ENCODE measurements around the gene PEAR1. TPM values are rescaled to one million over a fixed set of nuclear protein-coding genes. Genes with fewer than 3 reads are reported as not detected.
A peak's percentile ranks its signal among the peaks of the same experiment; 100 is the strongest.

The PEAR1 gene
- total RNA-seq, 1 donor from 2014 or later = 17.9 TPM

DNA sequence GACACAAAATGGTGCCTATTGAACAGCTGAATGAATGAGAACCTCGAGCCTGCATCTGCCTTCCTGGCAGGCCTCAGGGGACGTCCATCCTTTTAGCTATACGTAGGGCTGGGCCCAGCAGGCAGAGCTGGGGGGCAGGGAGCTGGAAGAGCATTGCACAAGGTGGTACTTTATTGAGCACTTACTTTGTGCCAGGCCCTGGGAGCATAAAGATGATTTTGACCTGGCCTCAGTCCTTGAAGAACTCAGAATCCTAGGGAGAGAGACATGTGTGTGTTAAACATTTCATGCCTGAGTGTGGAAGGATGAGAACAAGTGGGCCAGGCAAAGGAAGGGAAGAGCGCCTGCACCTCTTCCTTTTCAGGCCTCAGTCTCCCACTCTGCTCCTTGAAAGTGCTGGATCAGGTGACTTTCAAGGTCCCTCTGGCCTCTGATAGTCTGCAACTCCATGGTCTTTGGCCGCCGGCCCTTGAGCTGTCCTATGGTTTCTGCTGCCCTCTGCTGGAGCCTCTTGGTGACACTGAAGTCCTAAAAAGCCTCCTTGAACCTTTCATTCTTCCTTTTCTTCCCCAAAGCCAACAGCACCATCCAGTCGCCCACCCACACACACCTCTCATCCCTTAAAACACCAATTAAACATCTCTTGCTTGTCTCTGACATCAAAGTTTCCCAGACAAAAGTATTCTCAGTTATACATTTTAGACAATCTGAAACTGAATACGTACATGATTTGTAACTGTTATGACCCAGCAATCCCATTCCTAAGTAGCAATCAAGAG lies 3.5 kb upstream of the PEAR1 start:
- Histone ChIP-seq H3K27me3 (peaks cover 14% of the 10 kb centered on the region), H3K4me1 (peaks cover 12% of the 10 kb centered on the region), H3K27ac (no peak overlapping the region), H3K9me3 (no peaks in the 10 kb centered on the region), H3K36me3 (no peaks in the 10 kb centered on the region), H3K4me3 (no peak overlapping the region)
- ATAC-seq = peak; percentile 70
- intact Hi-C loops (cut with DNase I) = no loop called here
- peak; percentile 83 for DNase-seq
- TF ChIP-seq, protein P1, sequence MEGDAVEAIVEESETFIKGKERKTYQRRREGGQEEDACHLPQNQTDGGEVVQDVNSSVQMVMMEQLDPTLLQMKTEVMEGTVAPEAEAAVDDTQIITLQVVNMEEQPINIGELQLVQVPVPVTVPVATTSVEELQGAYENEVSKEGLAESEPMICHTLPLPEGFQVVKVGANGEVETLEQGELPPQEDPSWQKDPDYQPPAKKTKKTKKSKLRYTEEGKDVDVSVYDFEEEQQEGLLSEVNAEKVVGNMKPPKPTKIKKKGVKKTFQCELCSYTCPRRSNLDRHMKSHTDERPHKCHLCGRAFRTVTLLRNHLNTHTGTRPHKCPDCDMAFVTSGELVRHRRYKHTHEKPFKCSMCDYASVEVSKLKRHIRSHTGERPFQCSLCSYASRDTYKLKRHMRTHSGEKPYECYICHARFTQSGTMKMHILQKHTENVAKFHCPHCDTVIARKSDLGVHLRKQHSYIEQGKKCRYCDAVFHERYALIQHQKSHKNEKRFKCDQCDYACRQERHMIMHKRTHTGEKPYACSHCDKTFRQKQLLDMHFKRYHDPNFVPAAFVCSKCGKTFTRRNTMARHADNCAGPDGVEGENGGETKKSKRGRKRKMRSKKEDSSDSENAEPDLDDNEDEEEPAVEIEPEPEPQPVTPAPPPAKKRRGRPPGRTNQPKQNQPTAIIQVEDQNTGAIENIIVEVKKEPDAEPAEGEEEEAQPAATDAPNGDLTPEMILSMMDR (IDR thresholded peaks at IDR 0.05) = peak; percentile 83

DNA sequence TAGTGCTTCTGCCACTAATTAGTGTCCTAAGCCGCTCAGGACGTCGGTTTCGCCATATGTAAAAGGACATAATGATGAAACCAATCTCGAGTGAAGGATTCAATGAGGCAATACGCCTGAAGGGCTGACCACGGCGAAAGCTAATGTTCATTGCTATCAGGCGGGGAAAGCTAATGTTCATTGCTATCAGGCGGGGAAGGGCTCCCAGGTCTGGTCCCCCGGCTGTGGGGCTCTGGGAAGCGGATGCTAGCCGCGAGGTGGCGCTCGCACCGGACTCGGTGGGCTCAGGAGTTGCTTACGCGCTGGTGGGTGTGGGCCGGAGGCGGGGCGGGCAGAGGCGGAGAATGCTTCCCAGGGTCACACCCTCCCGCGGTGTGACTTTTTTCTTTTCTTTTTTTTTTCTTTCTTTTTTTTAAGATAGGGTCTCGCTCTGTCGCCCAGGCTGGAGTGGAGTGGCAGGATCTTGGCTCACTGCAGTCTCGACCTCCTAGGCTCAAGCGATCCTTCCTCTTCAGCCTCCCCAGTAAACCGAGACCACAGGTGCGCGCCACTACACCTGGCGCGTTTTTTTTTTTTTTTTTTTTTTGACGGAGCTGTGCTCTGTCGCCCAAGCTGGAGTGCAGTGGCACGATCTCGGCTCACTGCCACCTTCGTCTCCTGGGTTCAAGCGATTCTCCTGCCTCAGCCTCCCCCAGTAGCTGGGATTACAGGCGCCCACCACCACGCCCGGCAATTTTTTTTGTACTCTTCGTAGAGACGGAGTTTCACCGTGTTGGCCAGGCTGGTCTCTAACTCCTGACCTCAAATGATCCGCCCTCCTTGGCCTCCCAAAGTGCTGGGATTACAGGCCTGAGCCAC lies 1.1 kb upstream of the PEAR1 start:
- intact Hi-C loops (cut with DNase I) = no loop called here
- ATAC-seq = peak; percentile 92
- Histone ChIP-seq H3K27me3 (peaks cover 14% of the 10 kb centered on the region), H3K4me3 (peak overlapping the region; percentile 63), H3K9me3 (no peaks in the 10 kb centered on the region), H3K36me3 (no peaks in the 10 kb centered on the region), H3K27ac (no peak overlapping the region), H3K4me1 (peaks cover 30% of the 10 kb centered on the region)
- TF ChIP-seq, protein P1 (IDR thresholded peaks at IDR 0.05) = peak; percentile 85
- DNase-seq = peak; percentile 95

DNA sequence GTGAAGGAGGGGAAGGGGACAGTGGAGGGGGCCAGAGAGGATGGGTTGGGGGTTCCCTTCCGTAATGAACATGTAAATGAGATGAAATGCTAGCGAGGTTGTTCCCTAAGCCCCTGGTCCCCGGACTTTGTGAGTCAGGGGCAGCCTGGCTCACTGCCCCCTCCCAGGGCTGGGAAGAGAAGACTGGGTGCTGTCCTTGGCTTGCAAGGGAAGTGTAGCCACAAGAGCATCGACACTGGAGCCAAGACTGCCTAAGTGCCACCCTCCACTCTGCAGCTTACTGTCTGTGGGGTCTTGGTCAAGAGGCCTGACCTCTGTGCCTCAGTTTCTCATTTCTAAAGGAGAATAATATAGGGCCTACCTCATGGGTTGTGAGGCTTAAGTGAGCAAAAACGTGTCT lies 483 bp downstream of the PEAR1 start:
- DNase-seq (no peak), ATAC-seq (no peak)
- H3K27ac ChIP-seq = peak overlapping the region; percentile 85
- H3K4me3 ChIP-seq = peak overlapping the region; percentile 63
- TF ChIP-seq, protein P1 (IDR thresholded peaks at IDR 0.05) = no peak
- peaks cover 45% of the 10 kb centered on the region for H3K4me1 ChIP-seq
- no peaks in the 10 kb centered on the region for H3K36me3 ChIP-seq
- H3K9me3 ChIP-seq = no peaks in the 10 kb centered on the region
- H3K27me3 ChIP-seq = peaks cover 14% of the 10 kb centered on the region
- intact Hi-C loops (cut with DNase I) = no loop called here

DNA sequence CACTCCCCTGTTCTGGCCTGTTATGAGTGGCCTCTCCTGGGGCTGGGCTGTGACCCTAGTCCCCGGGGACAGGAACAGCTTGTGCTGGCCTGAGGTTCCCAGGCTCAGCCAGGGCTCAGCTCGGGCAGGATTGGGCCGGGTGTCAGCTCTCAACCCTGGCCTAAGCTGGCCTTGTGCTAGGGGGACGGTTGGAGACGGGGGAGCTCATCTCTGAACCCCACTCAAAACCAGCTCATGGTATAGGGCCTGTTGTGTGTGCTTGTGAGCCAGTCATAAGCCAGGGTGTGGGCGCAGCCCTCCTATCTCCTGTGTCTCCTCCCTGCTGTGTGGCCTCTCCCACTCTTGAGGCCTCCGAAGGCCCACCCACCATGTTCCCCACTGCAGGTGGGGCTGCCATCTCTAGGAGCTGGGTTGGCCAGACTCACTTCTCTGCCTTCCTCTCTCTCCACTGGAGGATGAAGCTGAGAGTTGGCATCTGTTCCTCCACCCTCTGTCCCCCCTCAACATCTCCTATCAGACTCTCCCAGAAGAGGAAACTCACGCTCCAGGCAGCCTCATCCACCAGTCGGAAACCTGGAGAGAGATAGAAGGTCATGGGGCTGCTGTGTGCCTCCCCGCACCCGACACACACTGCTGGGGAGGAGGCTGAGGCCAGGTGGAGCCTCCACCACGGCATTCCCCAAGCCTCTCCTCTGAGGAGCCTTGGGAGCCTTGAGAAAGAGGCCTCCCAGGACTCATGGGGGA lies 1.4 kb downstream of the PEAR1 start:
- Histone ChIP-seq H3K4me3 (peak overlapping the region; percentile 63), H3K4me1 (peaks cover 54% of the 10 kb centered on the region), H3K27ac (peak overlapping the region; percentile 85), H3K9me3 (no peaks in the 10 kb centered on the region), H3K36me3 (no peaks in the 10 kb centered on the region), H3K27me3 (peaks cover 14% of the 10 kb centered on the region)
- TF ChIP-seq, protein P1 (IDR thresholded peaks at IDR 0.05) = no peak
- intact Hi-C loops (cut with DNase I) = no loop called here
- DNase-seq (no peak), ATAC-seq (peak; percentile 1)

DNA sequence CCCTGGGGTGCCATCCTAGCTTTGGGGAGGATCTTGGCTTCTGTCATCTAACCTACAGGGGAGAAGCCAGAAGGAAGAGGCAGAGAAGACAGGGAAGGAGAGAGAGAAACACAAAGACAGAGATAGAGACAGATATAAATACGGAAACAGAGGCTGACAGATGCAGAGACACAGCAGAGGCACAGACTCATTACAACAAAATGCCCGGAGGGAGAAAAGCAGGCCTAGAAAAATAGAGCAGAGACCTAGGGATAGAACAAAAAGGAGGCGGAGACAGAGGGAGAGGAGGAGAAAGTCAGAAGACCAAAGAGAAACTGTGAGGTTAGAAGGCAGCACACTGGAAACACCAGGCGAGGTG lies 1.9 kb downstream of the PEAR1 start:
- Histone ChIP-seq H3K4me3 (peak overlapping the region; percentile 63), H3K27me3 (peaks cover 14% of the 10 kb centered on the region), H3K36me3 (no peaks in the 10 kb centered on the region), H3K27ac (peak overlapping the region; percentile 85), H3K9me3 (no peaks in the 10 kb centered on the region), H3K4me1 (peaks cover 58% of the 10 kb centered on the region)
- intact Hi-C loops (cut with DNase I) = no loop called here
- DNase-seq (no peak), ATAC-seq (no peak)
- TF ChIP-seq, protein P1 (IDR thresholded peaks at IDR 0.05) = no peak

Measured in upper lobe of right lung (tissue), 1 donor.